Measurements from ENCODE around the gene FRMPD4.
"Not testable (repeated sequence)": the region's sequence is repeated elsewhere in the genome, so short reads cannot be mapped to it uniquely, and the experiment has no call there.

FRMPD4 gene

DNA sequence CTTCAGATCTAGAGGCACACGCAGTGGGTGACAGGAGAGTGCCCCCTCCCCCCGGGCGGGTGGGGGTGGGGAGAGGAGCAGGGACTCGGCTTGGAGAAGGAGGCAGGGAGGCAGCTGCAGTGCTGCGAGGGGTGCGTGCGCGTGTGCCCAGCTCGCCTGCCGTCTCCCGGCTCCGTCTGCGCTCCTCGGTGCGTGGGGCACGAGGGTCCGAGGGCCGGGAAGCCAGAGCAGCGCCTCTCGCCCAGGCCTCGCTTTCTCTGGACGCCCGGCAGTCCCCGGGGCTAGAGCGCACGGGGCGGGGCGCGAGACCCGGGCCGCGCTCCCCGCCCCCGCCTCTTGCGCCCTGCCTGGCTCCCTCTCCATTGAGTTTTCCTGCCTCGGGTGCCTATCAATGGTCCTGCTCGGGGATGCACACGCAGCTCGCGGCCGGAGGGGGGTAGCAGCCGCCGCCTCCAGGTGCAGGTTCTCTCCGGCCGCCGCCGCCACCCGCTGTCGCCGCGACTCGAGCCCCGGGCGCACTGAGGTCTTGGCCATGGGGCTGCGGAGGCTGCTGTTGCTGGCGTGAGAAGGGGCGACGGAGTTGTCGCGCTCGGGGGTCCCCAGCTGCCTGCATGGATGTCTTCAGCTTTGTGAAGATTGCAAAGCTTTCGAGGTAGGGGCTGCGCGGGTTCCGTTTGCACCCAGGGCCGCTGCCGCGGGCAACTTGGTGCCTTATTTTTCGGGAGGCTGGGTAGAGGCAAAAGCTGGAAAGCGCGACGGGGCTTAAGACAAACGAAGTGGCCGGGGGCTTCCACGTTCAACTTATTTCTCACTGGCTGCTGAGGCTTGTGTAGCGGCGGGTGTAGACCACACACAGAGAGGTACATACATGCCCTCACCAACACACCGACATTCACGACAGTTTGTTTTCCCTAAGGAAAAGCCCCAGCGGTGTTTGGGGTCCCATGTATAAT is at the start of gene FRMPD4:
TSS of gene FRMPD4 (plus strand) at position 113 of the 953 bp plus-strand sequence. CDS start at position 612, 499 bp downstream.
- peak; percentile 19 for DNase-seq

DNA sequence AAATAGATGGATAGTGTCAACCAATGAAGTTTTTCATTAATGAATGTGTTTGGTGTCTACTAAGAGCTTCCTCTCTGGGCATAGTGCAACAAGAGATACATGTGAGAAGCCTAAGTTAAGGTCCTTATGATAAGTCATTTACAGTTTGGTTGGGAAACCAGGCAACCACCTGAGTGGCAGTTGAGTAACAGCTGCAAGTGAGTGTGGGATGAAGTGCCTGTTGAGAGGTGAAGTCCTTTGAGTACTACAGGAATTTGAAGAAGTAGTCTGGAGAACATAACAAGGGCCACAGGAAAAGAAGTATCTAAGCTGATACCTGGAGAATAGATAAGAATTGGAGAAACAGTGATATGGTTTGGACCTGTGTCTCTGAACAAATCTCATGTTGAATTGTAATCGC is 48.5 kb upstream of the FRMPD4 start:
- DNase-seq = no peak

DNA sequence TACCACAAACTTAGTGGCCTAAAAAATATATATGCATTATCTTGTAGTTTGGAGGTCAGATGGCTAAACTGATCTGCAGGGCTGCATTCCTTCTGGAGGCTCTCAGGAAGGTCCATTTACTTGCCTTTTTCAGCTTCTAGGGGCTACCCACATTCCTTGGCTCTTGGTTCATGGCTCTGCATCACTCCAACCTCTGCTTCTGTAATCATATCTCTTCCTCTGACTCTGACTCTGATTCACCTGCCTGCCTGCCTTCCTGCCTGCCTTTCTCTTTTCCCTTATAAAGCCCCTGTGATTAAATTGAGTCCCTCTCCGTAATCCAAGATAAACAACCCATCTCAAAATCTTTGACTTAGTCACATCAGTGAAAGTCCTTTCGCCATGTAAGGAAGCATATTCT is 25.0 kb upstream of the FRMPD4 start:
- no peak for DNase-seq

DNA sequence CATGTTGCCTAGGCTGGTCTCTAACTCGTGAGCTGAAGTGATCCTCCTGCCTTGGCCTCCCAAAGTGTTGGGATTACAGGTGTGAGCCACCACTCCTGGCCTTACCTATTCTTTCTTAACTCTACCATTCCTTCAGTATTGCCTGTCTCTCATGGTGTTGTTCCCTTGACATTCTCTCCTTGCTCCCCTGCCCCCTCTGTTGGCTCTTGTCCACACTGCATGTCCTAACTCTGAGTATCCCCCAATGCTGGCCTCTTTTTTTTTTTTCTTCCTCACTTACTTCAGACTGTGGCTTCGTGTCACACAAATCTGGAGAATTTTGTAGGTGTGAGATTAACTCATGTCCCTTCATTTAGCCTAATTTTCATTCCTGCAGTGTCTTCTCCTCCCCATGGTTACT is 22.9 kb upstream of the FRMPD4 start:
- DNase-seq = no peak

DNA sequence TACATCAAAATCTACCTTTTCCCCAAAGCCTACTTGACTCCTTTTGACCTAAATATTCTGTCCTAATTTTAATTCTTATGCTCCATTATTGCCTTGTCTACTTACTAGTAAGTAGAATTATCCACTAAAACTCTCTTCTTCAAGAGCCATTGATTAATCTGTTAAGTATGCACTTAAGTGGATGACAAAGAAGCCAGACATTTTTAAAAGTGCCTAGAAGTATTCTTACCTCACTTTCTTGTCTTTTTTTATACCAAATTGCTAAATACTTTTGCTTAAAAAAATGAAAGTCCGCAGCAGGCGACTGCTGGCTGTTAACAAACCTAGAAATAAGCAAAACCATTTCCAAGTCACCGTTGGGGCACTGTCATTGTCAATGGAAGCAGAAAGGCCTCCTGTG is 20.1 kb upstream of the FRMPD4 start:
- peak; percentile 19 for DNase-seq

DNA sequence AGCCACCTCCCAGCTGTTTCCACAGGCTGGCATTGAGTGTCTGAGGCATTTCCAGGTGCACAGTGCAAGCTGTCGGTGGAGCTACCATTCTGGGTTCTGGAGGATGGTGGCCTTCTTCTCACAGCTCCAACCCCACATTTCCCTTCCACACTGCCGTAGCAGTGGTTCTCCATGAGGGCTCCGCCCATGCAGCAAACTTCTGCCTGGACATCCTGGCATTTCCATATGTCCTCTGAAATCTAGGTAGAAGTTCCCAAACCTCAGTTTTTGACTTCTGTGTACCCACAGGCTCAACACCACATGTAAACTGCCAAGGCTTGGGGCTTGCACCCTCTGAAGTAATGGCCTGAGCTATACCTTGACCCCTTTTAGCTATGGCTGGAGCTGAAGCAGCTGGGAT is 10.3 kb upstream of the FRMPD4 start:
- no peak for DNase-seq

DNA sequence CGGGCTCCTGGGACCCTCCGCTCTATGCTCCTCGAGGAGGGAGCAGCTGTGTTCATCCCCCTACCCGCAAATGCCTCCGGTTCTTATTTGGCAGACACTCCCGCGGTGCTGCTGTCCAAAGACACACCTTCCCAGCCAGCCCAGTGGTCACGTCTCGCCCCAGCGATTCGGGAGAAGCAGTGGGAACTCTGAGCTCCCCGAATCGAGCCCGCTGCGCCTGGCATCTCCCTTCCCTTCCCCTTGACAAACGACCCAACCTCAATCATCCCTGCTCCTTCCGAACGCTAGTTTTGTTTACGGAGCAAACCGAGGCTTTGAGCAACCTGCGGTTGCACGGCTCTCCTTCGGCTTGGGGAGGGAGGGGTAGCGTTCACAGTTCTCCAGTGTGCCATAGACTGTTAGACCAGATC is 317 bp upstream of the FRMPD4 start:
- no peak for DNase-seq

DNA sequence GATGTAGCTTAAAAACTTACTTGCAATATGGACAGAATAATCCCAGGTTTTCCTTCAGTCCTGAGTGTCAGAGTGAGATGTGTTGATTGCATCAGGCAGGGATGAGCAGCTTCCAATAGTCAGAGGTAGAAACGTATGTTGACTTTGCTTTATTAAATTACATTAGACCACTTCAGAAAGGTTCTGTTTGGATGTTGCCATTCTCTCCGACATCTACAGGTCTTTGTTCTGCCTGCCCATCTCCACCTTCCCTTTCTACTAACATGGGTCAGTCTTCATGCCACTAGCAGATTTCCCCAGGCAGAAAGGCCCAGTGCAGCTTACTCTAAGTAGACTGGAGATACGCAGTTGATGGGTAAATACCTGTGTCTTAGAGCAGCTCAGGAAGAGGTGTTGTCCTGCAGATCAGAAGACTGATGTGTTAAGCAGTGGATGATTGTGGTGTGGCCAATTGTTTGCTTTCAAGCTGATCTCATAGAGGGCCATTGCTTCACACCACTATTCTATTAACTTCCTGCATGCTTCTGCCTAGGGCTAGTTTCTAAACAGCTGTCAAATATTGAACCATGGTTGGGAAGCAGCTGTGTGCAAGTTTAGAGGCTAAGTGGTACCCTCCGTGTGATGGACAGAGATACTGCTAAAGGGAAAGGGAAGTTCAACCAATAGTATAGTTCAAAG is 1.8 kb downstream of the FRMPD4 start:
- no peak for DNase-seq

DNA sequence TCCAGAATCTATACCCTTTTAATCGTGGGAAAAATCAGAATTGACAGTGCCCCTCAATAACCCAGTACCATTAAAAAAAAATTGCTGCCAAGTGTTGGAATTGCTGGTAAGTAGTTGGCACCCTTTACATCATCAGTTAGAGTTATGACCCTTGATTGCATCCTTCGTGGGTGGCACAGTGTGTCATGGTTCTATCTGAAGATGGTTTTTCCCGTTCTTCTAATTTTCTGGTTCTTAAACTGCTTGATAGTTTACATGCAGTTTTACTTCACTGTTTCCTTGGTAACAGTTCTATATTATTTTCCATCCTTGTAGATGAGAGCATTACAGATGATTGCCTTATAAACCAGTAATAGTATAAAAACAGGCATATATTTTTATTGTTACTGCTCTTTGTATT is 3.2 kb downstream of the FRMPD4 start:
- no peak for DNase-seq

DNA sequence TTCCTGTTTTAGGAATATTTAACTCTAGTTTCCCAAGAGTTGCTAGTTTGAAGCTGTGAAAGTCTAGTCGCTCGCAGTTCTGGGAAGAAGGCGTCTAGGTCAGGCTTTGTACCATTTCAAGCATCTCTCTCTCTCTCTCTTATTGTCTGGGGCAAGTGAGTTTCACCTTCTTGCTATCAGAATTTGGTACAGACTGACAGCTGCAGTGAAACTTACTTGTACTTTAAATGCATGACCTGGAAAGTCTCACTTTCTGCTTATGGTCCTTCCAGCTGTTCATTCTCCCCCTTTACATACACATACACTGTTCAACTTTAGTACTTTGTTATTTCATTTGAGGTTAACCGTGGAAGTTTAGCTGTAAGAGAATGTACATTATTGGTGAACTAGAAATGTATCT is 4.4 kb downstream of the FRMPD4 start:
- DNase-seq = no peak

DNA sequence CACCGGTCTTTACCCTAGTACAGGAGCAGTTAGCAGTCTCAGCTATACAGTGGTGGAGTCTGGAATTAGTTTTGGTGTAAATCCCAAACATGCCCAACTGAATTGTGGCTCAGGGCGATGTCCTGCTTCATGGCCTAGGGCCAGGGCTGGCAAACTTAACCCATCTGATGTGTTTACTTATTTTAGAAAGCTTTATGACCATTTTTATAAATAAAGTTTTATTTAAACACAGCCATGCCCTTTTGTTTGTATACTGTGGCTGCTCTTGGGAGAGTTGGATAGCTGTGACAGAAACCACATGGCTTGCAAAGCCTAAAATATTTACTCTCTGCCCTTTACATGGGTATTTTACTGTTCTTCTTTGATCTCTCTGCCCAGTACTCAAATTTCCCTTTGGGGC is 7.1 kb downstream of the FRMPD4 start:
- DNase-seq = no peak

DNA sequence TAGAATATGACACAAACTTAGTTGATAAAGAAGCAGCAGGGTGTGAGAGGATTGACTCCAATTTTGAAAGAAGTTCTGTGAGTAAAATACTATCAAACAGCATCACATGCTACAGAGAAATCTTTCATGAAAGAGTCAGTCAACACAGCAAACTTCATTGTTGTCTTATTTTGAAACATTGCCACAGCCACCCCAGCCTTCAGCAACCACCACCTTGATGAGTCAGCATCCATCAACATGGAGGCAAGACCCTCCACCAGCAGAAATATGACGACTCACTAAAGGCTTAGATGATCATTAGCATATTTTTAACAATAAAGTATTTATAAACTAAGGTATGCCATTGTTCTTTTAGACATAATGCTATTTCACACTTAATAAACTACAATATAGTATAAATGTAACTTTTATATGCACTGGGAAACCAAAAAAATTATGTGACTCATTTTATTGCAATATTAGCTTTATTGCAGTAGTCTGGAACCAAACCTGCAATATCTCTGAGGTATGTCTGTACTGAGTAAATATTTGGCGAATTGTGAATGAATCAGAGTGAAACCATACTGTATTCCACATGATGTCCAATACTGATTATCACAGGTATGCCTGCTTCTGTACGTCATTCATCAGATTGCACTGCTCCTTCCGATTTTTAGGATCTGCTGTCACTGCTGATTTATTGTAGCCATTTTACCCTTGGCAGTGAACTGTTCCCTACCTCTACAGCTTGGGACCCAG is 11.6 kb downstream of the FRMPD4 start:
- DNase-seq = no peak

DNA sequence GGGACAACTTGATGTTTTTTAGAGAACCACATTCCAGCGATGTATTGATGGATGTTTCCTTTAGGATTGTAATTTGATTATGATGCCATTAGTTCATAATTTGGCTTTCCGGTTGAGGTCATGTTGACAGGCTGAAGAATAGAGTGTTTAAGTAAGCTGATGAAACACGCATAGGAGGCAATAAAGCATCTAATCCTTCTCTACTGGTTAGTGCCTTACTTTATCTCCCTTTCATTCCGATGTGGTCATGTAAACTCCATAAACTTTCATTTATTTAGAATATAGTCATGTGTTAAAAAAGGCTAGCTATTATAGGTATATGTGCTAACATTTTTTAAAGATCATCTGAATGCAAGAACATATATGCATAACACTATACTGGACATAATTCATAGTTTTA is 15.0 kb downstream of the FRMPD4 start:
- no peak for DNase-seq

DNA sequence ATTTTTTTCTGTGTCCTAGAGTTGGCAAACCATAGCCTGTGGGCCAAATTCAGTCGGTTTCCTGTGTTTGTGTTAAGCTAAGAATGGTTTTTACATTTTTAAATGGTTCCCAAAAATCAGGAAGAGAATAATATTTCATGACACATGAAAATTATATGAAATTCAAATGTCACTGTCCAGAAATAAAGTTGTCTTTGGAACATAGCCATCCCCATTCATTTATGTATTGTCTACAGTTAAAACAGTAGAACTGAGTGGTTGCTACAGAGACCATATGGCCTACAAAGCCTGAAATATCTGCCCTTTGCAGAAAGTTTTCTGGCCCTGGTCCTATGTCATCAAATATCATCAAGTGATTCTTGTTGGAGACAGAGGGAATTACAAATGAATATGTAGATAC is 15.5 kb downstream of the FRMPD4 start:
- DNase-seq = peak; percentile 40

DNA sequence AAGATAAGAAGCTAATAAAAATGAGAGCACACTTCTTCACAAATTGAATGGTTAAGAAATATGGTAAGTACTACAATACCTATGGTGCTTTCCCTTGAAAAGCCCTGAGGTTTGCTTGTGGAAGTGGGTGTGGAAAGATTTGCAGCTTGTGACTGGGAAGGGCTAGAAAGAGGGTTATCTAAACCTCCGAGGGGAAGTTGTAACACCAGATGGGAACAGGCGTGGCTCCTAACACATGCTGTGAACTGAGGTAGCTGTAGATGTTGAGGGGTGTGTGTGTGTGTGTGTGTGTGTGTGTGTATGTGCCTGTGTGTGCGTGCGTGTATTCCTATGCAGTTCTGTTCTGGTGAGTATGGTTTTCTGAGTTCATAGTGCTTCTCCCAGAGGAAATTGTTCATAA is 21.5 kb downstream of the FRMPD4 start:
- DNase-seq = no peak

DNA sequence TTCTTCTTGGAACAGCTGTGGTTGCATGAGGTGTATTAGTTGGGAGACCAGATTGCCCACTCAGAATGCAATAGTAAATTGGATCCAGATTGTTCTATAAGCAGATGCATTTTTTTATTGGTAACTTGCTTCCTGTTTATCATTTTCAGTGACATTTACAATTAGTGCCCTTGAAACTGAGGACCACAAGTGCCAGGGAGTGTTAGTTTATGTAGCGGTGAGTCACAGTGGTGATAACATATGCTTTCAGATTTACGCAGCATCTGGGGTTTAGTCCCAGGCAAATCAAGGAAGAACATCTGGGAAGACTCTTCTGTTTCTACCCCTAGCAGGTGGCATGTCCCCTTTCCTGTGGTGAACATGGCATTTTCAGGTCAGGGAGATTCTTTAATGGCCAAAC is 24.1 kb downstream of the FRMPD4 start:
- no peak for DNase-seq

DNA sequence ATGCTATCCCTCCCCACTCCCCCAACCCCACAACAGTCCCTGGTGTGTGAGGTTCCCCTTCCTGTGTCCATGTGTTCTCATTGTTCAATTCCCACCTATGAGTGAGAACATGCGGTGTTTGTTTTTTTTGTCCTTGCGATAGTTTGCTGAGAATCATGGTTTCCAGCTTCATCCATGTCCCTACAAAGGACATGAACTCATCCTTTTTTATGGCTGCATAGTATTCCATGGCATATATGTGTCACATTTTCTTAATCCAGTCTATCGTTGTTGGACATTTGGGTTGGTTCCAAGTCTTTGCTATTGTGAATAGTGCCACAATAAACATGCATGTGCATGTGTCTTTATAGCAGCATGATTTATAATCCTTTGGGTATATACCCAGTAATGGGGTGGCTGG is 25.9 kb downstream of the FRMPD4 start:
- not testable (repeated sequence) for DNase-seq

DNA sequence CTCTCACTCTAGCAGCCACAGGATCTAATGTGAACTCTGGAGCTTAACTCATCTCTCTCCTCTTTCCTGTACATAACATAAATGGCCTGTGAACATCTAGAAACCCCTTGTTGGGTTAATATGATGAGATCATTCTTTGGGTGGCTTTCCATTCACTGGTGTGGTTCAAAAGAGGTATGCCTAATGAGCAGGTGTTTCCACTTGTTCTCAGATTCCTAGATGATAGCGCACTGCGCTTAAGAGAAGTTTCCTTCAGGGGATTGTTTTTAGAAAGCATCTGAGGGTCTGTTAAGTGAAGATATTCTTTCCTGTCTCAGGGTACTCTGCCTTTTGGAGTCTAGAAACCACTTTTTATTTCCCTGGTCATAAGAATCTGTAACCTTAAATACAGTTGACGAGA is 32.5 kb downstream of the FRMPD4 start:
- DNase-seq = no peak

DNA sequence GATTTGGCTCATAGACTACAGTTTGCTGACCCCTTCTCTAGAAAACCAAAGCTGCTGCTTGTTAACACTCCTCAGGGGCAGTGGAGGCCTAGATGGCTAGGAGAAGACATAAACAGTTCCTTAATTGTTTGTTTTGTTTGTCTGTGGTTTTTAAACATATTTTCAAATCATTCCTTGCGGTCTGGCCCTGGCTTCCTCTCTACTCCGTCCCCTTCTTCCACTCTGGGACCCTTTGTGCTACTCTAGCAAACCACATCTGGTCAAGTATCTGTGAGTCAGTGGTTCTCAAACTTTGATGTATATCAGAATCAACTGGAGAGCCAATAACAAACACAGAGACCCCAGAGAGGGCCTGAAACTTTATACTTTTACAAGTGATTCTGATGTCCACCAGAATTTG is 36.1 kb downstream of the FRMPD4 start:
- no peak for DNase-seq

DNA sequence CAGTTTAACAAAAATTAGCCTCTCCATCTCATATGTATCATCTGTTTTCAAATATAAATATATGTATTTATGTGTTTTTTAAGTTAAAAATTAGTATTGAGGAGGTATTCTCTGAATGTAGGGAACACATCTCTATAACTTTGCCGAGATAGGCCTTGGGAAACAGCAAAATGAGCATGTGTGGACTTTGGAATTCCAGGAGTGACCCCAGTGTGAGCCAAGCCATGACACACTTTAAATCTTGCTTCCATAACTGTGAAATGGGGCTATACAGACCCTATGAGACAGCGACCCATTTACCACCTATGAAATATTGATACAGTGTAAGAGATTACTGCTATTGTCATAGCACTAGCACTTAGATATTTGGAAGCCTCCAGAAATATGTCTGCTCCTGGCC is 58.8 kb downstream of the FRMPD4 start:
- DNase-seq = no peak

DNA sequence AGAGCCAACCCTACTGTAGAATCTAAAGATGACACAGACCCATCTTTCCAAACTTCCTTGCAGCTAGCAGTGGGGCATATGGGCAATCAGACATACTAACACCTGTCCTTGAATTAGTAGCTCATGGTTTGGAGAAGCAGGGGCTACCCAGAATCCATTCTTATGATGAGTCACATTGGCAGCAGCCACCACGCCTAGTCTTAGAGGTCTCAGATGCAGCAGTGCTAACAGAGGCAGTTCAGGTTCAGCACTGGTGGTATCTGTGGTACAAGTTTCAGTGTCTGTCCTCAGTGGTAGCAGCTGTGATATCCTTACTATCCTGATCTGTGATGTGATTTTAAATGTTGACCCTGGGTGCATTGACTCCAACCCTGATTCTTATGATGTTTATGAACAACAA is 68.1 kb downstream of the FRMPD4 start:
- DNase-seq = no peak

DNA sequence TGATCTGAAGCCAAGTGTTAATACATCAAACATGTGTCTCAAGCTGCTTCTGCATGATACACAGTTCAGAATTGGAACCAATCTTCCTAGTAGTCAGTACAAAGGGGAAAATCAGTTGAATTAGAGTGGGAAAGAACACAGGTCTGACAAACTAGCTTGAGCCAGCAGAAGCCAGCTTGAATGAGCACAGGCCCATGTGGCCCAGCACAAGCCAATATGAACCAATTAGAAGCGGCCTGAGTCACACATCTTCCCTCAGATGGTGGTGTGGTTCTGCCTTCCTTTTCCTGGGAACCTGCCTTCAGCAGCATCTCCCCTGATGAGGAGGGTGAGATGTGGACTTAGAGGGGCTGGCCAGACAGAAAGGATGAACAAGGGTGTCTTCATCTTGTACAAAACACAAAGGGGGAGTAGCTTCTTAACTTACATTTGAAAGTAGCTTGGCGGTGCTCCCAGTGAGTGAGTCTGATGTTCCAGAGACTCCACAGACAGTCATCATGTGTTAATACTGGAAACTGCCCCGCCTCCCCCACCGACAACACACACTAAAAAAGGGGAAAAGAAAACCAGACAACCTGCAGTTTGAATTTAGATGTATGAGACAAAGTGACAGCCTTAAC is 72.0 kb downstream of the FRMPD4 start:
- peak; percentile 73 for DNase-seq

DNA sequence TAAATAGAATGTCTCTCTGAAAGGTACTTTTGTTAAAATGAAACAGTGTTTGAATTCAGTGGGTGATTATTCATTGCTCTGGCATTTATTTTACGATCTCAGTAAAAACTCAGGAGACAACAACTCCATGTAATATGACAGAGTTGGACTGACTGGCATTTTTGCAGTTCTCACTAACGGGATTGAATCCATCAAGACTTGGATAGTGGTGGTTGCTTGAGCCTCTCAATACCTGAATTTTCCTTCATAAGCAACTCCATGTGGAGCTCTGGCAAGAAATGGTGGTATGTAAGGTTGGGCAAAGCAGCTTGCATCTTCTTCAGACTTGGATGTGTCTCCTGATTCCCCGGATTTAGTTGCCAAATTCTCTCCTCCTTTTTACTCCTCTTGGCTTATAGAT is 72.7 kb downstream of the FRMPD4 start:
- peak; percentile 48 for DNase-seq
